WTC11 (cell line): ENCODE data around the gene TRIM69. TPM values are rescaled to one million over a fixed set of nuclear protein-coding genes. Genes with fewer than 3 reads are reported as not detected.
"Not testable (repeated sequence)": the region's sequence is repeated elsewhere in the genome, so short reads cannot be mapped to it uniquely, and the experiment has no call there.

Experiments used
- ATAC-seq: fragments of 200-7000 bp; cut with Tn5 transposase; 2 replicates; pipeline ENCODE4 v1.10.0; 2021; ENCODE audit warnings: mild to moderate bottlenecking, moderate library complexity
- CTCF ChIA-PET: fragments of 300-600 bp; sonication (Branson Sonifier 250); formaldehyde crosslinking; loops from one replicate; lab custom pipeline; 2021; ENCODE audit warnings: antibody characterized with exemption; lab: Charles Lee
- POLR2A ChIA-PET: fragments of 350-600 bp; sonication (Branson Sonifier 250); formaldehyde crosslinking; loops from one replicate; lab custom pipeline; 2021; ENCODE audit warnings: antibody characterized with exemption; lab: Charles Lee
- DNase-seq: peaks from one replicate; pipeline ENCODE4 v3.0.0; 2021; ENCODE audit warnings: low spot score
- H3K27ac Mint-ChIP-seq: 2 replicates; pipeline ENCODE4 v1.8.0; 2021; ENCODE audit warnings: mixed read lengths
- H3K27me3 Mint-ChIP-seq: 2 replicates; pipeline ENCODE4 v1.8.0; 2021; ENCODE audit warnings: low read depth, mild to moderate bottlenecking, moderate library complexity, mixed read lengths
- H3K36me3 Mint-ChIP-seq: 2 replicates; pipeline ENCODE4 v1.8.0; 2021; ENCODE audit warnings: mixed read lengths
- H3K4me1 Mint-ChIP-seq: 2 replicates; pipeline ENCODE4 v1.8.0; 2022; ENCODE audit warnings: mixed read lengths
- H3K4me3 Mint-ChIP-seq: 2 replicates; pipeline ENCODE4 v1.8.0; 2021; ENCODE audit warnings: mild to moderate bottlenecking, moderate library complexity, mixed read lengths
- H3K9me3 Mint-ChIP-seq: 2 replicates; pipeline ENCODE4 v1.8.0; 2021; ENCODE audit warnings: mixed read lengths
- AR ChIP-seq: fragments of 250-450 bp; sonication (Bioruptor Pico); IDR thresholded peaks from 2 replicates; pipeline ENCODE4 v1.9.0; 2021; ENCODE audit warnings: mild to moderate bottlenecking
- CREB1 ChIP-seq: sonication (generic); formaldehyde crosslinking; IDR thresholded peaks from 2 replicates; pipeline ENCODE4 v1.8.0; 2023; ENCODE audit warnings: mild to moderate bottlenecking, missing genetic modification reagents
- GABPB1 ChIP-seq: sonication (generic); formaldehyde crosslinking; IDR thresholded peaks from 2 replicates; pipeline ENCODE4 v1.8.1; 2023; ENCODE audit warnings: mild to moderate bottlenecking, missing genetic modification reagents
- IRF1 ChIP-seq: sonication (generic); formaldehyde crosslinking; IDR thresholded peaks from 2 replicates; pipeline ENCODE4 v1.8.0; 2023; ENCODE audit warnings: missing genetic modification reagents
- KAT7 ChIP-seq: sonication (generic); formaldehyde crosslinking; IDR thresholded peaks from 2 replicates; pipeline ENCODE4 v1.8.1; 2023; ENCODE audit warnings: missing genetic modification reagents, mild to moderate bottlenecking, borderline replicate concordance
- NFYB ChIP-seq: sonication (generic); formaldehyde crosslinking; conservative IDR thresholded peaks from 2 replicates; pipeline ENCODE4 v1.8.0; 2022; ENCODE audit warnings: low read depth, missing genetic modification reagents
- PREB ChIP-seq: sonication (generic); formaldehyde crosslinking; IDR thresholded peaks from 2 replicates; pipeline ENCODE4 v1.8.1; 2022; ENCODE audit warnings: mild to moderate bottlenecking, missing genetic modification reagents, moderate library complexity, borderline replicate concordance
- SP1 ChIP-seq: sonication (generic); formaldehyde crosslinking; conservative IDR thresholded peaks from 2 replicates; pipeline ENCODE4 v1.8.1; 2022; ENCODE audit warnings: missing genetic modification reagents
- TCF7 ChIP-seq: sonication (generic); formaldehyde crosslinking; IDR thresholded peaks from 2 replicates; pipeline ENCODE4 v1.8.0; 2022; ENCODE audit warnings: mild to moderate bottlenecking, low read depth, missing genetic modification reagents, moderate library complexity
- TP53 ChIP-seq: sonication (generic); formaldehyde crosslinking; IDR thresholded peaks from 2 replicates; pipeline ENCODE4 v1.8.1; 2023; ENCODE audit warnings: mild to moderate bottlenecking, missing genetic modification reagents
- ZBTB21 ChIP-seq: sonication (generic); formaldehyde crosslinking; IDR thresholded peaks from 2 replicates; pipeline ENCODE4 v1.8.1; 2023; ENCODE audit warnings: mild to moderate bottlenecking, missing genetic modification reagents, borderline replicate concordance
- total RNA-seq: library from RNA; stranded (reverse); gene quantifications from 3 replicates; pipeline ENCODE4 v1.2.3, GENCODE V29; 2021
- TF ChIP-seq, protein P1 (sequence below): sonication (generic); formaldehyde crosslinking; IDR thresholded peaks from 2 replicates; pipeline ENCODE4 v1.8.1; 2022; ENCODE audit warnings: low read depth, mild to moderate bottlenecking, moderate library complexity, missing genetic modification reagents, borderline replicate concordance
- TF ChIP-seq, protein P2 (sequence below): fragments of 250-450 bp; sonication (Bioruptor Pico); IDR thresholded peaks from 2 replicates; pipeline ENCODE4 v1.9.0; 2021; ENCODE audit warnings: mild to moderate bottlenecking, borderline replicate concordance

Gene TRIM69
- total RNA-seq, 1 experiment from 2014 or later: 10.4 TPM

DNA sequence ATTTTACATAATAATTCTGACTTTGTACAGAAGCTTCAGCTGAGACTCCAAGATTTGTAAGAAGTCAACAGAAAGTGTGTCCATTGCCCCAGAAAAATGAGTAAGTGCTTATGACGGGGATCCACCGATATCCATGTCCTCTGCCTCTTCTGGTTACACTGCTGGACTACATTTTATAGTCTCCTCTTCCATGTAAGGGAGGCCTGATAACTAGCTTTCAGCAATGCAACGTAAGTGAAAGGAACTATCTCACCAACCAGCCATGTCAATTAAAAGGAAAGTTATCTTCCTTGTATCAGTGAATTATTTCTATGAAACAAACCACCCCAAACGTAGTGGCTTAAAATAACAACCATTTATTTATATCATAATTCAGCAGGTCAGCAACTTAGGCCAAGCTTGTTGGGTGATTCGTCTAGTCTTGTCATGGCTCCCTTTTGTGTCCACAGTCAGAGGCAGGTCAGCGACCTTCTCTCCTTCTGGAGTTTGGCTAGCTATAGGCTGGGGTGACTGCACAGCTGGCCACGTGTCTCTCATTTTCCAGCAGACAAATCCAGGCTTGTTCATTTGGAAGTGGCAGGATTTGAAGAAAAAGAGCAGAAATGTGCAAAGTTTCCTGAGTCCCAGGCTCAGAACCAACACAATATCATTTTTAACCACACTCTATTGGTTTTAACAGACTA is 44.9 kb downstream of the TRIM69 start:
- DNase-seq (no peak), ATAC-seq (no peak)
- no peak for TF ChIP-seq NFYB
- no peak for TF ChIP-seq ZBTB21 (CRISPR knock-in tag)
- no peak for TF ChIP-seq SP1
- TF ChIP-seq, protein P1, sequence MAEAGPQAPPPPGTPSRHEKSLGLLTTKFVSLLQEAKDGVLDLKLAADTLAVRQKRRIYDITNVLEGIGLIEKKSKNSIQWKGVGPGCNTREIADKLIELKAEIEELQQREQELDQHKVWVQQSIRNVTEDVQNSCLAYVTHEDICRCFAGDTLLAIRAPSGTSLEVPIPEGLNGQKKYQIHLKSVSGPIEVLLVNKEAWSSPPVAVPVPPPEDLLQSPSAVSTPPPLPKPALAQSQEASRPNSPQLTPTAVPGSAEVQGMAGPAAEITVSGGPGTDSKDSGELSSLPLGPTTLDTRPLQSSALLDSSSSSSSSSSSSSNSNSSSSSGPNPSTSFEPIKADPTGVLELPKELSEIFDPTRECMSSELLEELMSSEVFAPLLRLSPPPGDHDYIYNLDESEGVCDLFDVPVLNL (CRISPR knock-in tag): no peak
- no peak for TF ChIP-seq CREB1
- H3K4me3 Mint-ChIP-seq: no peak overlapping the region
- H3K36me3 Mint-ChIP-seq: no peaks in the 10 kb centered on the region
- H3K27me3 Mint-ChIP-seq: peaks cover 9% of the 10 kb centered on the region
- H3K9me3 Mint-ChIP-seq: peaks cover 3% of the 10 kb centered on the region; the same call in 1 of the 2 replicates
- H3K4me1 Mint-ChIP-seq: peaks cover 6% of the 10 kb centered on the region
- ChIA-PET POLR2A (no interaction called here), CTCF (interaction anchor here (0.6 to 1.2 kb wide), 2 partner anchors 53 to 68 kb away, joined by 3 to 4 read pairs; no protein-coding TSS in a partner anchor)
- no peak overlapping the region for H3K27ac Mint-ChIP-seq

DNA sequence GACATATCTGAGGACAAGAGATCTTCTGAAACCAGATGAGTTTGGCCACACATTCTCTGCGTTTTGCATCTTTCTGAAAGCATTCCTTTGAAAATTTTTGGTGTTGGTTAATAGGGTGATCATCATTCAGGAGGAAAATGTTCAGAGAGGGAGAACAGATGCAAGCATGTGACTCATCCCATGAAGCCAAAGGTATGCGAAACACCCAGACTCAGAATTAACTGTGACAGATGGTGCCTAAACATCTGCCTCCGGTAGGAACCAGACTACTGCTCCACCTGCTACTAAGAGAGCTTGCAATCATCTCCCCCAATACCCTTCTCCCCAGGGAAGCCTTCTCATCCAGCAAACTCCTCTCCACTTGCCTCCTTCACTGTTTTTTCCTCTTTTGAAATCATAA is 46.2 kb downstream of the TRIM69 start:
- H3K36me3 Mint-ChIP-seq: no peaks in the 10 kb centered on the region
- peaks cover 6% of the 10 kb centered on the region for H3K4me1 Mint-ChIP-seq
- DNase-seq (no peak), ATAC-seq (no peak)
- ChIA-PET CTCF (no interaction called here), POLR2A (no interaction called here)
- TF ChIP-seq GABPB1 (CRISPR knock-in tag): no peak
- TF ChIP-seq KAT7 (CRISPR knock-in tag): no peak
- TF ChIP-seq PREB: no peak
- no peak for TF ChIP-seq IRF1 (CRISPR knock-in tag)
- TF ChIP-seq, protein P2, sequence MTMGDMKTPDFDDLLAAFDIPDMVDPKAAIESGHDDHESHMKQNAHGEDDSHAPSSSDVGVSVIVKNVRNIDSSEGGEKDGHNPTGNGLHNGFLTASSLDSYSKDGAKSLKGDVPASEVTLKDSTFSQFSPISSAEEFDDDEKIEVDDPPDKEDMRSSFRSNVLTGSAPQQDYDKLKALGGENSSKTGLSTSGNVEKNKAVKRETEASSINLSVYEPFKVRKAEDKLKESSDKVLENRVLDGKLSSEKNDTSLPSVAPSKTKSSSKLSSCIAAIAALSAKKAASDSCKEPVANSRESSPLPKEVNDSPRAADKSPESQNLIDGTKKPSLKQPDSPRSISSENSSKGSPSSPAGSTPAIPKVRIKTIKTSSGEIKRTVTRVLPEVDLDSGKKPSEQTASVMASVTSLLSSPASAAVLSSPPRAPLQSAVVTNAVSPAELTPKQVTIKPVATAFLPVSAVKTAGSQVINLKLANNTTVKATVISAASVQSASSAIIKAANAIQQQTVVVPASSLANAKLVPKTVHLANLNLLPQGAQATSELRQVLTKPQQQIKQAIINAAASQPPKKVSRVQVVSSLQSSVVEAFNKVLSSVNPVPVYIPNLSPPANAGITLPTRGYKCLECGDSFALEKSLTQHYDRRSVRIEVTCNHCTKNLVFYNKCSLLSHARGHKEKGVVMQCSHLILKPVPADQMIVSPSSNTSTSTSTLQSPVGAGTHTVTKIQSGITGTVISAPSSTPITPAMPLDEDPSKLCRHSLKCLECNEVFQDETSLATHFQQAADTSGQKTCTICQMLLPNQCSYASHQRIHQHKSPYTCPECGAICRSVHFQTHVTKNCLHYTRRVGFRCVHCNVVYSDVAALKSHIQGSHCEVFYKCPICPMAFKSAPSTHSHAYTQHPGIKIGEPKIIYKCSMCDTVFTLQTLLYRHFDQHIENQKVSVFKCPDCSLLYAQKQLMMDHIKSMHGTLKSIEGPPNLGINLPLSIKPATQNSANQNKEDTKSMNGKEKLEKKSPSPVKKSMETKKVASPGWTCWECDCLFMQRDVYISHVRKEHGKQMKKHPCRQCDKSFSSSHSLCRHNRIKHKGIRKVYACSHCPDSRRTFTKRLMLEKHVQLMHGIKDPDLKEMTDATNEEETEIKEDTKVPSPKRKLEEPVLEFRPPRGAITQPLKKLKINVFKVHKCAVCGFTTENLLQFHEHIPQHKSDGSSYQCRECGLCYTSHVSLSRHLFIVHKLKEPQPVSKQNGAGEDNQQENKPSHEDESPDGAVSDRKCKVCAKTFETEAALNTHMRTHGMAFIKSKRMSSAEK (CRISPR knock-in tag): no peak
- TF ChIP-seq TCF7: no peak
- no peak for TF ChIP-seq TP53
- TF ChIP-seq AR (CRISPR knock-in tag): no peak
- H3K9me3 Mint-ChIP-seq: no peaks in the 10 kb centered on the region; the same call in 1 of the 2 replicates
- no peak overlapping the region for H3K4me3 Mint-ChIP-seq
- H3K27ac Mint-ChIP-seq: no peak overlapping the region
- peaks cover 13% of the 10 kb centered on the region for H3K27me3 Mint-ChIP-seq

GRCh38 chr15:44784918-44785274 is 48.6 kb downstream of the TRIM69 start:
- H3K36me3 Mint-ChIP-seq, H3K27ac Mint-ChIP-seq, POLR2A ChIA-PET, ATAC-seq, H3K9me3 Mint-ChIP-seq, DNase-seq, H3K4me1 Mint-ChIP-seq, CTCF ChIA-PET: not testable (repeated sequence)
- H3K27me3 Mint-ChIP-seq: peaks cover 13% of the 10 kb centered on the region
- peak overlapping the region; percentile 90 for H3K4me3 Mint-ChIP-seq
